CD4-positive, alpha-beta T cell (primary cell): ENCODE data around the gene DUSP9. TPM values are rescaled to one million over a fixed set of nuclear protein-coding genes. Genes with fewer than 3 reads are reported as not detected.

ENCODE experiments used
- ATAC-seq: fragments of 200-7000 bp; cut with Tn5 transposase; one replicate; pipeline ENCODE4 v1.10.0; 2022; ENCODE audit warnings: mild to moderate bottlenecking; ENCODE audit not compliant: poor library complexity
- CTCF ChIA-PET: fragments of 350-600 bp; sonication (Branson Sonifier 250); formaldehyde crosslinking; loops from one replicate; lab custom pipeline; 2021; ENCODE audit warnings: antibody characterized with exemption, inconsistent platforms; lab: Charles Lee
- POLR2A ChIA-PET: fragments of 350-600 bp; sonication (Branson Sonifier 250); formaldehyde crosslinking; loops from one replicate; lab custom pipeline; 2021; ENCODE audit warnings: antibody characterized with exemption, inconsistent platforms; lab: Charles Lee
- DNase-seq, 14 experiments: peaks; one replicate each; pipeline ENCODE4 v3.0.0-alpha.2; 2013 to 2020; ENCODE audit warnings: mixed read lengths in 2 of 14
- H3K27ac ChIP-seq, 2 donors: one replicate each; pipeline versions ENCODE4 v1.5.1 to v1.7.0; 2013; ENCODE audit warnings: low read length in 2 of 2, low read depth in 1 of 2, mild to moderate bottlenecking in 1 of 2
- H3K27me3 ChIP-seq, 2 experiments: 1 replicate in 1 of 2; 2 replicates in 1 of 2; pipeline versions ENCODE4 v1.6.1 to v1.7.0; 2013; ENCODE audit warnings: low read length in 2 of 2, control low read depth in 1 of 2, mild to moderate bottlenecking in 1 of 2, moderate library complexity in 1 of 2; ENCODE audit not compliant: insufficient read depth in 2 of 2, control insufficient read depth in 1 of 2
- H3K36me3 ChIP-seq: one replicate; pipeline ENCODE4 v1.6.1; 2013; ENCODE audit warnings: low read length, control low read depth; ENCODE audit not compliant: insufficient read depth
- H3K4me1 ChIP-seq: one replicate; pipeline ENCODE4 v1.6.1; 2013; ENCODE audit warnings: low read length, control low read depth; ENCODE audit not compliant: insufficient read depth
- H3K4me3 ChIP-seq: one replicate; pipeline ENCODE4 v1.5.1; 2013; ENCODE audit warnings: mild to moderate bottlenecking, low read length, moderate library complexity
- H3K9me3 ChIP-seq, 2 experiments: 1 replicate in 1 of 2; 2 replicates in 1 of 2; pipeline versions ENCODE4 v1.6.1 to v1.7.0; 2013; ENCODE audit warnings: low read length in 2 of 2, mild to moderate bottlenecking in 2 of 2, control low read depth in 1 of 2, moderate library complexity in 1 of 2; ENCODE audit not compliant: control insufficient read depth in 1 of 2, insufficient read depth in 1 of 2
- H3K27ac Mint-ChIP-seq: one replicate; pipeline ENCODE4 v1.8.0; 2020; ENCODE audit warnings: mixed read lengths
- H3K27me3 Mint-ChIP-seq: one replicate; pipeline ENCODE4 v1.8.0; 2021; ENCODE audit warnings: mixed read lengths
- H3K36me3 Mint-ChIP-seq: one replicate; pipeline ENCODE4 v1.8.0; 2021; ENCODE audit warnings: low read depth, mixed read lengths
- H3K4me1 Mint-ChIP-seq: one replicate; pipeline ENCODE4 v1.8.0; 2021; ENCODE audit warnings: low read depth, mixed read lengths
- H3K4me3 Mint-ChIP-seq: one replicate; pipeline ENCODE4 v1.8.0; 2020; ENCODE audit warnings: mild to moderate bottlenecking, mixed read lengths
- H3K9me3 Mint-ChIP-seq: one replicate; pipeline ENCODE4 v1.8.0; 2020; ENCODE audit warnings: mixed read lengths
- intact Hi-C, 2 experiments: fragments of 100-400 bp; cut with DNase I in 1 of 2; cut with micrococcal nuclease in 1 of 2; formaldehyde crosslinking; loops; one replicate each; pipeline versions ENCODE4 v1.15.1 to v1.9.0; 2023 to 2025; cut with DNase I, micrococcal nuclease
- total RNA-seq, 174 experiments: library from RNA in 2 of 174; stranded (reverse) in 2 of 174; gene quantifications; one replicate each; pipeline ENCODE4 v1.2.3 and lab custom pipeline; 2021 to 2026
- TF ChIP-seq, protein P1 (sequence below): fragments of 200-600 bp; IDR thresholded peaks from one replicate; pipeline ENCODE4 v1.8.0; 2022; ENCODE audit warnings: antibody characterized with exemption, mild to moderate bottlenecking

The DUSP9 gene
- total RNA-seq, 2 experiments from 2014 or later: not detected

DNA sequence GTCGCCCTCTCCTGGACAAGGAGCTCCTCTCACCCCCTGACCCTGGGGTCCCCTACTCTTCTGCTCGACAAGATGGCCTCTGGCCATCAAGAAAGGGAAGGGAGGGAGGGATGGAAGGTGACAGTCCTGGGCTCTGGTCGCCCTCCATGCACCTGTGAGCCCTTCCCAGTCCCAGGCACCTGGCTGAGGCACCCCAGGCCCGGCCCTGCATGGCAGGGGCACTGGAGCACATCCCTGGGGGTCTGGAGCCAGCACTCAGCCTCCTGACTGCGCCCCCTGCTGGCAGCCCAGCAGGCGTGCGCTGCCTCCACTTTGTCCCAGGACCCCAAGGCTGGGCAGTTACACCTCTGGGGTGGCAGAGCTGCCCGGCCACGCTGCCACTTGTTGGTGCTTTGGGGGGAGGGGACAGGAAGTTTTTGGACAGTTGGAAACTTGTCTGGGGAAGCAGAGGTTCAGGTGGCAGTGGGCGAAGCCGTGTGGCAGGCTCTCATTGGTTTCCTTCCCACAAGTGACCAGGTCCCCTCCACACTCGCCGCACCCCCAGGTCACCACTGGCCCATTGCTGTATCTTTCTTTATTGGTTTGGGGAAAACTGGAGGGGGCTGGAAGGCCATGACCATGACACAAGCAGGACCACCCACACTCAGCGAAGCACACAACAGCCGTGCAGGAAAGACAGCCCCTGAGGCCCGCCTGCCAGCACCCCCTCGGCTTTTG is 22.3 kb downstream of the DUSP9 start:
- peaks cover 0 to 2% of the 10 kb centered on the region in 2 experiments for H3K27me3 ChIP-seq
- DNase-seq: peak; percentile 19 to 70 (median 32)
- peaks cover 18% of the 10 kb centered on the region for H3K4me1 ChIP-seq
- H3K9me3 ChIP-seq: no peaks in the 10 kb centered on the region
- Mint-ChIP-seq H3K4me3 (no peak overlapping the region), H3K9me3 (no peaks in the 10 kb centered on the region), H3K36me3 (no peaks in the 10 kb centered on the region), H3K27ac (no peak overlapping the region), H3K4me1 (peaks cover 7% of the 10 kb centered on the region), H3K27me3 (peaks cover 12% of the 10 kb centered on the region)
- H3K4me3 ChIP-seq: no peak overlapping the region
- intact Hi-C loops: loop anchor here (1.0 to 5.0 kb wide), 4 partner anchors 115 to 711 kb away; no protein-coding TSS in a partner anchor
- TF ChIP-seq, protein P1, sequence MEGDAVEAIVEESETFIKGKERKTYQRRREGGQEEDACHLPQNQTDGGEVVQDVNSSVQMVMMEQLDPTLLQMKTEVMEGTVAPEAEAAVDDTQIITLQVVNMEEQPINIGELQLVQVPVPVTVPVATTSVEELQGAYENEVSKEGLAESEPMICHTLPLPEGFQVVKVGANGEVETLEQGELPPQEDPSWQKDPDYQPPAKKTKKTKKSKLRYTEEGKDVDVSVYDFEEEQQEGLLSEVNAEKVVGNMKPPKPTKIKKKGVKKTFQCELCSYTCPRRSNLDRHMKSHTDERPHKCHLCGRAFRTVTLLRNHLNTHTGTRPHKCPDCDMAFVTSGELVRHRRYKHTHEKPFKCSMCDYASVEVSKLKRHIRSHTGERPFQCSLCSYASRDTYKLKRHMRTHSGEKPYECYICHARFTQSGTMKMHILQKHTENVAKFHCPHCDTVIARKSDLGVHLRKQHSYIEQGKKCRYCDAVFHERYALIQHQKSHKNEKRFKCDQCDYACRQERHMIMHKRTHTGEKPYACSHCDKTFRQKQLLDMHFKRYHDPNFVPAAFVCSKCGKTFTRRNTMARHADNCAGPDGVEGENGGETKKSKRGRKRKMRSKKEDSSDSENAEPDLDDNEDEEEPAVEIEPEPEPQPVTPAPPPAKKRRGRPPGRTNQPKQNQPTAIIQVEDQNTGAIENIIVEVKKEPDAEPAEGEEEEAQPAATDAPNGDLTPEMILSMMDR: peak; percentile 74
- H3K36me3 ChIP-seq: no peaks in the 10 kb centered on the region
- no peak overlapping the region for H3K27ac ChIP-seq
- POLR2A ChIA-PET: no interaction called here
- CTCF ChIA-PET: interaction anchor here (1.3 kb wide), 1 partner anchor 728 kb away, joined by 4 read pairs; no protein-coding TSS in a partner anchor
- peak; percentile 42 for ATAC-seq

DNA sequence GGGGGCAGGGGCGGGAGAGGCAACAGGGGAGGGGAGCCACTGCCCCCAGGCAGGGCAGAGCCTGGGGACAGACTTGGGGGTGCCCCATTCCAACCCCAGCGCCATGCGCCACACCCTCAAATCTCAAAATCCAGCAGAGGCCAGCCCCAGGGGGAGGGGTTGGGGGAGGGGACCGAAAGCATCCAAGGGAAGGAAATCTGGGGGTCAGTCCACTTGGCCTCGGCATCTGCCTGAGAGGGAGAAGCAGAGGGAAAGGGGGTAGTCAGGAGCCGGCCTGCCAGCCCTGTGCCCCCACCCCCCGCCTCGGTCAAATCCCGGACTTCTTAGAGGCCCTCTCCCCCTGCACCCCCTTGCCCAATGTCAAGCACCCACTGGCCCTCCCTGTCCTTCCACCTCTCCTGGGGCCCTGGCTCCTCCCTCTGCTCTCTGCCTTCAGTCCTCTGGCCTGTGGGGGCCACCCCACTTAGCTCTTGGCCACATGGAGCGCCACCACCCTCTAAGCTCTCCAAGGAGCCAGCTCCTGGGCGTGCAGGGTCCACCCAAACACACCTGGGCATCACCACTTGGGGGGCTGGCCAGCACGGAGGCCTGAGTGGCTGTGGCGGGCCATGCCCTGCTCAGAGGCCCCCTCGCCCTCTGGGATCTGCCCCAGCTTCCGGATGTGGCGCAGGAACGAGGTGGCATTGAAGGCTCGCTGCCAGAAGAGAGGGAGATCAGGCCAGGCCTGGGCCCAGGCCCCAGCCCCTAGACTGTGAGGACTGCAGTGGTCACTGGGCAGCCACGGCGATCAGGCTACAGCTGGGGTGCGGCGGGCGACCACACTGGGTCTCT is 23.1 kb downstream of the DUSP9 start:
- H3K27me3 ChIP-seq: peaks cover 2 to 8% of the 10 kb centered on the region in 2 experiments
- Mint-ChIP-seq H3K27ac (no peak overlapping the region), H3K27me3 (peaks cover 20% of the 10 kb centered on the region), H3K4me3 (no peak overlapping the region), H3K9me3 (no peaks in the 10 kb centered on the region), H3K36me3 (no peaks in the 10 kb centered on the region), H3K4me1 (peaks cover 7% of the 10 kb centered on the region)
- intact Hi-C loops: loop anchor here (1.0 to 5.0 kb wide), 4 partner anchors 115 to 711 kb away; no protein-coding TSS in a partner anchor
- no peaks in the 10 kb centered on the region for H3K9me3 ChIP-seq
- peaks cover 18% of the 10 kb centered on the region for H3K4me1 ChIP-seq
- POLR2A ChIA-PET: no interaction called here
- DNase-seq: peak in 1 of 14 experiments; percentile 11
- no peaks in the 10 kb centered on the region for H3K36me3 ChIP-seq
- TF ChIP-seq, protein P1: no peak
- H3K27ac ChIP-seq: no peak overlapping the region
- H3K4me3 ChIP-seq: no peak overlapping the region
- no peak for ATAC-seq
- CTCF ChIA-PET: interaction anchor here (1.3 kb wide), 1 partner anchor 728 kb away, joined by 4 read pairs; no protein-coding TSS in a partner anchor

DNA sequence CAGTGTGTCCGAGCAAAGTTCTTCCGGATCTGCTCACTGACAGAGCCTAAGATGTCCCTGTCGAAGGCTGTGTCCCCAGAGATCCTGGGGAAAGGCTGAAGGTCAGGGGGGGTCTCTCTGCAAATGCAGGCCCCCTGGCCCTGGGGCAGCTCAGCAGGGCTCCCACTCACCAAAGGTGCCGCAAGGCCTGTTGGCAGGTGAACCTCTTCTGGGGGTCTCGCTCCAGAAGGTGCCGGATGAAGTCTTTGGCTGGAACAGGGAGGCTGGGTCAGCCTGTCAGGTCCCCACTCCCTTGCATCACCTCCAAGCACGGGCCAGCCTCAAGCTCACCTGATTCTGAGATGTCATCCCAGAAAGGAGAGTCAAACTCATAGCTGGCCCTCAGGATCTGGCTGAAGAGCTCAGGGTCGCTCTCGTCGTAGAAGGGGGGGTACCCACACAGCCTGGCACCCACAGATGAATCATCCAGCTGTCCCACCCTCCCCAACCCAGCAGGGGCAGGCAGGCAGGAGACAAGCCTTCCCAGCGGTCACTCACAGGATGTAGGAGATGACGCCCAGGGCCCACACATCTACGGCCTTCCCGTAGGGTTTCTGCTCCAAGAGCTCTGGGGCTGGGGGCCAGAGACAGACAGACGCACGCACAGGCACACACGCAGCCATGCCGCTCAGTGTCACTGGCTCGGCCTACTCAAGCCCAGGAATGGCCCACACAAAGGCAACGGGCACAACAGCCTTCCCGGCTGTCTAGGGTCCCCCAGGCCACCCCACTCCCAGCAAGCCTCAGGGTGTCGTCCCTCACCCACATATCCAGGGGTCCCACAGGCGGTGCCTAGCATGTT is 24.0 kb downstream of the DUSP9 start:
- DNase-seq (peak in 1 of 14 experiments; percentile 5), ATAC-seq (no peak)
- TF ChIP-seq, protein P1: no peak
- H3K36me3 ChIP-seq: no peaks in the 10 kb centered on the region
- Mint-ChIP-seq H3K4me3 (no peak overlapping the region), H3K36me3 (no peaks in the 10 kb centered on the region), H3K27ac (no peak overlapping the region), H3K27me3 (peaks cover 22% of the 10 kb centered on the region), H3K4me1 (peaks cover 7% of the 10 kb centered on the region), H3K9me3 (no peaks in the 10 kb centered on the region)
- CTCF ChIA-PET: no interaction called here
- intact Hi-C loops: no loop called here
- H3K4me1 ChIP-seq: peaks cover 18% of the 10 kb centered on the region
- H3K4me3 ChIP-seq: no peak overlapping the region
- no peaks in the 10 kb centered on the region for H3K9me3 ChIP-seq
- POLR2A ChIA-PET: no interaction called here
- peaks cover under 1 to 10% of the 10 kb centered on the region in 2 experiments for H3K27me3 ChIP-seq
- H3K27ac ChIP-seq: no peak overlapping the region
